SK-N-MC (cell line): Measurements from ENCODE around the gene ASIC2.

ENCODE experiments used
- EZH2 ChIP-seq: fragments of 200-600 bp; sonication (generic); IDR thresholded peaks from one replicate; pipeline ENCODE4 v1.6.1; 2017; ENCODE audit warnings: antibody characterized with exemption
- FOXP2 ChIP-seq: optimal IDR thresholded peaks from 2 replicates; pipeline ENCODE3; 2011; ENCODE audit warnings: mild to moderate bottlenecking, moderate library complexity; ENCODE audit not compliant: insufficient read depth; ENCODE audit errors: extremely low read length, control extremely low read depth
- POLR2AphosphoS5 ChIP-seq: IDR thresholded peaks from 2 replicates; pipeline ENCODE4 v1.6.1; 2012; ENCODE audit warnings: mild to moderate bottlenecking, low read depth, low read length, borderline replicate concordance

- TF ChIP-seq POLR2AphosphoS5 (no peak), EZH2 (no peak), FOXP2 (no peak)
Measured at GRCh38 chr17:33085256-33085655, 207.8 kb downstream of the ASIC2 start.
